Measurements from ENCODE around the gene PDE11A.

PDE11A gene

DNA sequence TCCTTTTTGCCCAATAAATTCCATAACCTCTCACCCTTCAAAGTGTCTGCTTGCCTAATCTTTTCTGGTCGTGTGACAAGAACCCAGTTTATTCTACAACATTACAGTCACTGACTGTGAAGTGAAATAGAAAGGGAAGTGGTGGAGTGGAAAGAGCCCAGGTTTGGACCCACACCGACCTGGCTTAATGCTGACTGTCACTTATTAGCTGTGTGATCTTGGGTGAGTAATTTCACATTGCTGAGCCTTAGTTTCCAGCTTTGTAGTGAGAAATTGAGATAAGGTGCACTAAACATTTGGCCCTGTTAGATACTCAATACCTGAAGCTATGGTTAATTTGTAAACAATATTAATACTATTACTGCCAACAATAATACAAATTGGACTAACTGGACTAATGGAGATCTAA is 388.9 kb downstream of the PDE11A start:
- DNase-seq, result no peak

DNA sequence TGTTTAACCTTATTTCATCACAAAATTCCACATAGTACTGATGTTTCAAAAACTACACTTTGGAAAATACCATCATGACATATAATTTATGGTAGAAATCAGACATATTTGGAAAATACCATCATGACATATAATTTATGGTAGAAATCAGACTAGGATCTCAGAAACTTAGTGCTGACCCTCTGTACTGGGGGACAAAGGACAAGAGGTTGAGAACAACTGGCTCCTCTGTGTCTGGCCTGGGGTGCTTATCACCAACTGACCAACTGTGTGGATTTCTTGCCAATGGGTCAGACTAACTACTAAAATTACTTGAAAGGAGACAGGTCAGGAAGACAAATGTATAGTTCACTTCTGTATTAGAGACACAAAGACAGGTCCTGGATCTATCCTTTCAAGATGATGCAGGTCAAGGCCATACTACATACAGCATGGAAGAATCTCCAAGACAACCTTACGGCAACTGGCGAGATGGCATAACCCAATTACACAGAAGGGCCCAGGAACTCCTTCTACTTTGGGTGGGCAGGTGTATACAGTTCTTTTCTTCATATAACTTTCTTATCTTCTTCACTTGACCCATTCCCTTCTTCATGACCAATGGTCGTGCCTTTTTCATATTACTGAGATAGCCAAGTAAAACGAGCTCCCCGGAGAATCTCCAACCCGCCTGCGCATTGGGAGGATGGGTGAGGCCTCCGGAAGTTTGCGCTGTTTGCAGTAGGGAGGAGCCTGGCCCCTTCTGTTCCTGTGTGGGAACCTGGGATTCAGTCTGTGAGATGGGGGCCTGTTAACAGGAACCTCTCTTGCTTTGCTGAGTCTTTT is 389.5 kb downstream of the PDE11A start:
- DNase-seq, result no peak

DNA sequence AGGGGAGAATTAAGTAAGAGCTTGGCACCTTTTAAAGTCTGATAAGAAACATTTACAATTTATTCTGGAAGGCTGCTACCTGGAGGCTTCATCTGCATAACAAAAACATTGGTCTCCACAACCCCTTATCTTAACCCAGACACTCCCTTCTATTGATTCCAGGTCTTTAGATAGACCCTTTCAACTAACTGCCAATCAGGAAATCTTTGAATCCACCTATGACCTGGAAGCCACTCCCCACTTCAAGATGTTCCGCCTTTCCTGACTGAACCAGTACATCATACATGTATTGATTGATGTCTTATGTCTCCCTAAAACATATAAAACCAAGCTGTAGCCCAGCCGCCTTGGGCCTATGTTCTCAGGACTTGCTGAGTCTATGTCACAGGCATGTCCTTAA is 390.6 kb downstream of the PDE11A start:
- no peak for DNase-seq

DNA sequence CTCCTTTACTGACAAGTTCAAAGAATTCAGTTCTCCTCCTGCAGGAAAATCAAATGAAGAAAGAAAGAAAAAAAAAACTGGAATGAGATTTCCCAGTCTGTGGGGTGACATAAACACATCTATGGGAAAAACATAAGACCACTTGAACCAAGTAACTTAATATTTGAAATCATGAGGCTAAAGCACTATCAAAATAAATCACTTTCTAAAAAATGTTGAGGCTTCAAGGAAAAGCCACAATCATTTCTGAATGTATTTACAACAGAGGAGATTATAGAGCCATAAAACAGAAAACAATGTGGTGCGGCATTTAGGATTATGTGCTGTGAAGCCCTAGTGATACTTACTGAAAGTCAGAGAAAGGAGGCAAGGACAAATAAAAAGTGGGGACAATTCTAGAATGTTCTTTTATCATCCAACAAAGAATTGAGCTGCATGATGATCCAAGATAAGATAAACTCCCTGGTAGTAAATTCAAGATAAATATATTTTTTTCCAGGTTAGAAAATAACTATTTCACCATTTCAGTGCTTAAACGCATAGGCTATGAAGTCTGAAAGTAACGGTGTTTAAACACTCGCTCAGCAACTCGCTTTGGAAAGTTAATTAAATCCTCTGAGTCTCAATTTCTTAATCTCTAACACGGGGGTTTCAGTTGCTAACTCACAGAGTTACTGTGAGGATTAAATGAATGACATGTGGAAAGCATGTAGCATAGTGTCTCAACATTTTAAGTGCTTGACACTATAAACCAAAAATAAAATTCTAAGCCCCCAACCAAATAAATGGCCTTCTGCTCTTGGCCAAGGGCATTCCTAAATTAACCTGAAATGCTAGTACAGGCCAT is 391.5 kb downstream of the PDE11A start:
- DNase-seq, result no peak

DNA sequence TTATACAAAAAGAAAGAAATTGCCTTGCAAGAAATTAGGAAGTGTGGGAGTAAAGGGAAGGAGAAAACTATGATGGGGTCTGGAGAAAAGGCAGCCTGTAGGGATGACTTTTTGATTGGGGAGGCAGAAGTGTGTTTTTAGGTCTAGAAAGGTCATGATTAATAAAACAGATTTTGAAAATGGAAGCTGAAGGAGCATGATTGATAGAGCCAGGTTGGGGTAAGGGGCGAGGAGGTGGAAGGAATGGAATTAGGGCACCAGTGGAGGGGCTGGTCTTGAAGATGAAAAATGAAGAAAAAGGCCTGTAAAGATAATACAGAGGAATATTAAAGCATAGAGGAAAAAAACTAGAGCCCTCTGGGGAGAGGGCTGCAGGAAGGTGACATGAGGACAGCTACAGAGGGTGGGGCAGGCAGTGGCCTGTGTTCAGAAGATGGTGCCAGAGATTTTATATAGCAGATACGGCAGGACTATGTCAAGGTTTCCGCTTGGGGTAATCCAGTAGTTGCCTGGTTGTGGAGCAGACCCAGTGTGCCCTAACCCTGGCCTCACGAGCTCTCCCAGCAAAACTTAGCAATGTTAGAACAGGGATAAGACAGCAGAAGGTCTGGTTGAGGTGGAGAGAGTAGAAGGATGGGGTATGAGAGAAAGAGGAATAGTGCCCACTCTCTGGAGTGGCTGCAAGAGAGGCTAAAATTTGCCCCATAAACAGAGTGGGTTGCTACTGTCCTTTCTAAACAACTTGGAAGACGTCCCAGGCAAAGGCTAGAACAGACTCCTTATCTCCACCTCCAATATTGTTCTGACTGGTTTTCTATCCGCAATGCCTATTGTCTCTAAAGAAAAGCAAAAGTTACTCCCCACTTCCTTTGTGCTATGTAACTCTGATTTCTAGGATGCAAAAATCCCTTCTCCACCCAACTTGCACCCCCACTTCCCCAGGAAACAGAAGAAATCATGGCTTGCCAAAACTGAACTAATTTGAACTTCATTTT is 392.7 kb downstream of the PDE11A start:
- no peak for DNase-seq

DNA sequence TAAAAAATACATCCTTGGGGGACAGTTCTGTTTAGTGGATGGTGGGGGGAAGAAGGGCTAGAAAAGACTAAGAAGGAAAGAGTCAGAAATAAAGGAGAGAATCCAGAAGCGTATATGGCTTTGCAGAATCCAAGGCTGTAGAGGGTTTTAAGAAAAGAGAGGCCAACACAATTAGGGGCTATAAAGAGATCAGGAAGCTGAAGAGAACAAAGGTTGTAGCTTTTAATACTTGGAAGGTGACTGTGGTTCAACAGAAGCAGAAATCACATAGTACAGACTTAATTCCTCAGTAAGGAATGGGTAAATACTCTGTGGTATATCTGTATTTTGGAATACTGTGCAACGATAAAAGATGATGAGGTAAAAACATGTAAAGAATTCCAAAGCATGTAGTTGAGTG is 393.6 kb downstream of the PDE11A start:
- DNase-seq, result no peak

DNA sequence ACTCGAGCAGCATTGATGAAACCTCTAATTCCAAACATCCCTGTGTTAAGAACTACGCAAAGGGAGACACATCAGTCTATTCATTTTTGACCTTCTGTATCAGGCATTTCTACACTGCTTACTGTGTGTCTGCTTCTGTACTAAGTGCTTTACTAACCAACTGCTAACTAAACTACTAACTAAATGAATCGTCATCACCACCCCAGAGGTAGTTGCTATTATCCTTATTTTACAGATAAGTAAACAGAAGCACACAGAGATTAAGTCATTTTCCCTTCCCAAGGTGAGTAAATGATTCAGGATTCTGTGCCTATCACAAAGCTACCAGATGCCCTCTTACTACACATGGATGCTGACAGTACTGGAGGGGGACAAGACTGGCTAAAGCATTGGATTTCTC is 395.9 kb downstream of the PDE11A start:
- no peak for DNase-seq

DNA sequence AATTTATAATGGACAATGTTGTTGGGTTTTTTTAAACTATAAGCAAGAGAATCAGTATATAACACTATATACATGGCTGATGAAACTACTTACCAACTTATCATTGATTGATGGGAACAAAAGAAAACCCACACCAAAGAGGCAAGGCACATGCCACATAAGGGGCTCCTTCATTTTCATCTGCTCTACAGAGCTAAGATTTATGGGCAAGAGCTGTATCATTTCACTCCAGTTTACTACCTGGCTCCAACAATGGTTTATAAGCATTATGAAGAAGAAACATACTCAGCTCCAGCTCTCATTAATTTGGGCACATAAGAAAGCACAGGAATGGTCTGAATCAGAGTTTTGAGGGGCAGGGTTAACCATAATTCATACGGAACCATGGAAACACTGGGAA is 396.8 kb downstream of the PDE11A start:
- no peak for DNase-seq

DNA sequence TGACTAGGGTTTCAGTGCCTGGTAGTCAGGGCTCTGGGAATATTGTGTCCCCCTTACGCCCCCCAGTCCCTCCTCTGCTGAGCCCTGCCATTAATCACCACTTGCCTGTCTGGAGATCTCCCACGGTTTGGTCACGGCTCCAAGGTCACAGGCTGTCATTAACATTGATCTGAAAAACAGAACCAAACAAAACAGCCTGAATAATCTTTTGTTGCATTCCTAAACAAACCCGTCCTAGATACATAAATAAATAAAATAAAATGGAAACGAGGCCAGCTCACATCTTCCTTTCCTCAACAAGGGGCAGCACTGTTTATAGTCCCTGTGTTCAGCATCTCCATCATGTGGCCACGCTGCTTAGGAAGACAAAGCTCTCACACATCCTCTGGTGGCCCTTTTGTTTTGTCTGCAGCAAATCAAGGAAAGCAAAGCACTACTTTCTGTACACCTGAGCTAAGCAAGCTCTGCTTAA is 397.2 kb downstream of the PDE11A start:
- DNase-seq, result no peak

DNA sequence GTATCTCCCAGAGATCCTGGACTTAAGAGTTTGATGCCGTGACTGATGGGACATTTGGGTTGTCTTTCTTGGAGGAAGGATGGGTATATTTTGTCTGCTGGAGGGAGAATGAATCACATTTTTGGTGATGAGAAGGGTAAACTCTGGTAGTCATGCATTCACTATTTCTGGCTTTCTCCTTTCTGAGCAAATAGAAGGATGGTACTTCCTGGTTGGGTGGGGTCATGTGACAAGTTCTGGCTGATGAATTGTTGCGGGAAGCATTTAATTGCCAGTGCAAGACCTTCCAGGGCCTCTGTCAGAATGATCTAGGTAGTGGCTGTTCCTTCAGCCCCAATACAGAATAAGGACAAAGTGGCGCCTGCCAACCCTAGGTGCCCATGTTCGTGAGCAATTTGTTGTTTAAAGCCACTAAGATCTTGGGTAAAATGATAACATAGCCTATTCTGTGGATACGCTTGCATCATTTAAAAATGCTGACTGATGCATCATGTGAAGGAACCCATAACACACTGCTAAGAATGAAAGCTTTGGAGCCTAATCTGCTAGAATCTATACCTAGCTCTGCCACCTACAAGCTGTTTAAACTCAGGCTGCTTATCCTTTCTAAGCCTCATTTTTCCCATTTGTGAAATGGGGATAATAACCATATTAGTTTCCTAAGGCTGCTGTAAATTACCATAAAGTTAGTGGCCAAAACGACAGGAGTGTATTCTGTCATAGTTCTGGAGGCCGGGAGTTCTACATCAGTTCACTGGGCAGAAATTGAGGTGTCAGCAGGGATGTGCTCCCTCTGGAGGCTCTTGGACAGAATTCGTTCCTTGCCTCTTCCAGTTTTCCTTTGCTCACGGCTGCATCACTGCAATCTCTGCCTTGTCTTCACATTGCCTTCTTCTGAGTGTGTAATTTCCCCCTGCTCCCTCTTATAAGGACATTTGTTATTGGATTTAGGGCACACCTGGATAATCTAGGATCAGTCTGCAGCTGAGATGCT is 398.7 kb downstream of the PDE11A start:
- no peak for DNase-seq

DNA sequence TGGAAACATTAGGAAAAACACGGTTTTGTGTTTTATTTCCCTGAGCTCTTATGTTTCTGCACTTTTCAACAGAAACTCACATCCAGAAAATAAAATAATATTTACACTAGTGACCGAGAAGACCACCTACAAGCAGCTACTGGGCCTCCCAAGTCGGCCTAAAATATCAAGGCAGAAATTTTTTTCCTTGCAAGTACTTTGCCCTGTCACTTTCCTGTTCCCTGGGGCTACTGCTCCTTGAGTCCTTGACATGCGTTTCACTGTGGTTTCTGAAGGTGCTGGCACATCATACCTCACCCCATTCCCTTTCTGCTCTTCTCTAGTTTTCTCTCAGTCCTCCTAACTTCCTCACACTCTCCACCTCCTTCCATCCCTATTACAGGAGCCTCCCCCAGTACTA is 400.9 kb downstream of the PDE11A start:
- no peak for DNase-seq

DNA sequence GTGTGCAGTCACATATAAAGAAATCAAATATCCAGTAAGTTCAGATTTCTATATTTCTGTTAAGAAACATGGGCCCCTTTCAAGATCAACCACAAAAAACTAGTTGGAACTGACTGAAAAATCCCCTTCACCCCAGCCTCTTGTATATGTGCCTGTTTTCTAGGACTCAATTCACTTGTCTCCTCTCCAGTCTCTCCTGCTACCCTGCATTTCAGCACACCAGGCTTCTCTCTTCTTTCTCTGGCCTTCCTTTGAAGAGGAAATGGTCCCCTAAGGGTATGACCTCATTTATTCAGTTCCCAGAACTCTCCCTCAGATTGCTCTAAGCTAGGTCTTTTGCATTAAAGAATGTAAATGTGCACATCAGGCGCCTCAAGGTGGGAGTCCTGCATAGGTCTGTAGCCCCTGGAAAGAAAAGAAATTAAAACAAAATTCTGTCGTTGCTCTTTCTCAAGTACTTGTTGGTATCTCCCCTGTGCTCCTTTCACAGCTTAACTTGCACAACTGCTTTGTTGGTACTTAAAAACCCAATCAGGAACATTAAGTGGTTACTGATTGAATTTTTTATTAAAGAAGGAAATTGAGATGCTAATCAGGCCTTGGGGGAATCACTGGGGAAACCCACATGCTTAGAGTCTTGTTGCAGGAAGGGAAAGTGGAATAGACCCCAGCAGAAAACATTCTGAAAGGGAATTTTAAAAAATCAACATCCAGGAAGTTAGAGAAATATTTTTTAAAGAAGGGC is 401.6 kb downstream of the PDE11A start:
- no peak for DNase-seq

DNA sequence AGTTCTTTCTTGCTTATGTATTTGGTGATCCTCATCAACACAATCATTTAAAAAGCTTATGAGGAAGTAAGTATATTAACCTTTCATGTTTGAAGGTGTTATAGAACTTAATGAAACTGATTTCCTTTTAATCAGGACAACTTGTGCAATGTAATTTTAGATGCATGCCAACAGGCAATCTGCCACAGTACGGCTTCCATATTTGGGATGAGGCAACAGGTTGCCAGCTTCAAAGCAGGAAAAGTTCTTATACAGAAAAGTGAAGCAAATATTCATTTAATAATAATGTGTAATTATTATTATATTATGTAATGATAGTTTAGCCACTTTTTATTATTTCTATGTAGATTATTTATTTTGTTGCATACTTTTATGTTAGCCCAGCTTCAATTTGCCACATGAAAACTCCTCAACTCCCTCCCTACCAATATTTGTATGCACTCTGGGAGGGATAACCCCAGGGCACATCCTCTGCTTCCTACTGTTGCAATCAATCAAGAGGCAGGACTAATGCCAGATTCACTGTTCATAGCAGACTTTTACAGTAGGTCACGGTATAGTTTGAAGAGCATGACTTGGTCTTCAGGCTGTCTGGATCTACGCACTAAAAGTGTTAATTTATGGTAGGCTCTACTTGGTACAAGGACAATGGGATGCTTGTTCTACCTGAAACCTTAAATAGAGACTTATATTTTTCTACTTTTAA is 402.8 kb downstream of the PDE11A start:
- DNase-seq, result no peak

DNA sequence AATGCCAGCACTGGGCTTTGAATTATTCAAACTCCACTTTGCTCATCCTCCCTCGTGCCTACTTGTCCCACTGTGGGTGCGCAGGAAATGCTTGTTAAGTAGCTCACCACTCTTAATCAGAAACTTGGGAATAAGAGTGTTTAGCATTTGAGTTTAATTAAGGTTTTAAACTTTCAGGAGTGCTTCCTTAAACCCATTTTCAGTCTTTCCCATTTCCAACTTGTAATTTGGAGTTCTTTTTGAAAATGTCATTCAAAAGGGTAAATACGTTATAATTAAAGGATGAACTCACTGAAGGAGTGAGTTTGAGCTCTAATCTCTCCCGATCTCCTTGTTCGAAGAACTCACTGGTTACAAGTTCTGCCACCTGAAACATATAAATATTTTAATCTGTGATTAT is 403.4 kb downstream of the PDE11A start:
- DNase-seq, result no peak

DNA sequence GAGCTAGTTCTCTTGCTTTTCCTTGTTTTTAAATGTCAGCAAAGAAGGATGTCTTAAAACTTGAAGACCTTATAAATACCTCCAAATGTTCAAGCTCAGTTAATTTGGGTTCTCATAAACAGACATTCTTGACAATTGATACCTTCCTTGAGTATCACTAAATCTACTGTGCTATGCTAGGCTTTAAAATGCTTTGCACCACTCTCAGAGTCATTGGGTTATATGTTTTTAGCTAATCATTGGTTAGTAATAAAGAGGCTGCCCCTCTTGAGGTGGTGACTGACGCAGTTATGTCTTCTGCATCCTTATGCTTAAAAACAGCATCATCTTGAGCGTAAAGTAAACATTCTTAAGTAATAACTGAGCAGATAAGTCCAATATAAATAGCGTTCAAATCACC is 404.0 kb downstream of the PDE11A start:
- no peak for DNase-seq

DNA sequence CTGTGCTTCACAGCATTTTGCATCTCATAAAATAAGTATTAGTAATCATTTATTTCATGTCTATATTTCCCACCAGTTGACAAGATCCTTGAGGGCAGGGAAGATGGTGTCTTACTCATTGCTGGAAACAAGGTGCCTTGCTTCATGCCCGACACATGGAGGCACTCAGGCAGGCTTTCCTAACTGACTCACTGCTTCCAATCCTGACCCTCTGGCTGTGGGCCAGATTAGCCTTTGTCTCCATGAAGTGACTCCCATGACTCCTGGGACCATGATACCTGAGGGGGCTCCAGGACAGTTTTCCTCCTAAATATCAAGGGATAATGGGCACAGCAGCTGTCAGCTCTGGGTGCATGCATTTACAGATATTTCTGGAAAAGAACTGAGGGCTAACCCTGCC is 405.0 kb downstream of the PDE11A start:
- DNase-seq, result no peak

DNA sequence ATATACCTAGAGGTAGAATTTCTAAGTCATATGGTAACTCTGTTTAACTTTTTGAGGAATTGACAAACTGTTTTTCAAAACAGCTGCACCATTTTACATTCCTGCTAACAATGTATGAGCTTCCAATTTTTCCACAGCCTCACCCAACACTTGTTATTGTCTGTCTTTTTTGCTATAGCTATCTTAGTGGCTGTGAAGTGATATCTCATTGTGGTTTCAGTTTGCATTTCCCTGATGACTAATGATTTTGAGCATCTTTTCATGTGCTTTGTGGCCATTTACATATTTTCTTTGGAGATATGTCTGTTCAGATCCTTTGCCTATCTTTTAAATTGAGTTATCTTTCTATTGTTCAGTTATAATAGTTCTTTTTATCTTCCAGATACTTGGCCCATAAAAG is 406.2 kb downstream of the PDE11A start:
- DNase-seq, result no peak

DNA sequence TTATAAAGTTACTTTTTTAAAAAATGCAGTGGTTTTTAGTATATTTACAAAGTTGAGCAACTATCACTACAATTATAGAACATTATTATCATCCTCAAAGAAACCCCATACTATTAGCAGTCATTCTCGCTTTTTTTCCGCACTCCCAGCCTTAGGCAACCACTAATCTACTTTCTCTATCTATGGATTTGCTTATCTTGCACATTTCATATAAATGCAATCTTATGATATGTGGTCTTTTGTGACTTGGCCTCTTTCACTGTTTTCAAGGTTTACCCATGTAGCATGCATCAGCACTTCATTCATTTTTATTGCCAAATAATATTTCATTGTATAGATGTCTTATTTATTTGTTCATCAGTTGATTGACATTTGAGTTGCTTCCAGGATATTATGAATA is 406.6 kb downstream of the PDE11A start:
- no peak for DNase-seq

DNA sequence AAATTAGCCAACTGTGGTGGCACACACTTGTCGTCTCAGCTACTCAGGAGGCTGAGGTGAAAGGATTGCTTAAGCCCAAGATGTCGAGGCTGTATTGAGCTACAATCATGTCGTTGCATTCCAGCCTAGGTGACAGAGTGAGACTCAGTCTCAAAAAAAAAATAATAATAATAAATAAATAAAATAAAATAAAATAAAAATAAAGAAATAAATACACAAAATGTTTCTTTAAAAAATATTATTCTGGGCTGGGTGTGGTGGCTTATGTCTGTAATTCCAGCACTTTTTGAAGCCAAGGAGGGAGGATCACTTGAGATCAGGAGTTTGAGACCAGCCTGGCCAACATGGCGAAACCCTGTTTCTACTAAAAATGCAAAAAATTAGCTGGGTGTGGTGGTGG is 407.2 kb downstream of the PDE11A start:
- no peak for DNase-seq

DNA sequence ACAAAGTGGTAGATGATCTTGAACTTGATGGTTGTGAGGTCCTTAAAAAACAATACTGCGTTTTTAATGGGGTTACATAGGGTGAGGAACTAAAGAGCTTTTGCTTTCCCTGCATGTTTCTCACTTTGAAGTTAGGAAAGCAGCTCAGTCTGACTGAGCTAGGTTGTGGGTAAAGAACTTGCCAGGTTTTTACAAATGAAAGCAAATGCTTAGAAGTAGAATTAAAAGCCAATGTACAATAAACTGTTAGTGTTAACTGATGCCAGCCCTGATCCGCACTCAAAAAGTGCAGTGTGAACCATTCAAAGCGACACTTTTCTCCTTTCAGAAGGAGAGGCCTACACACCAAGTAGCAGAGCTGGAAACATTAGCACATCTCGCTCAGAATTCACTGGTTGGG is 409.7 kb downstream of the PDE11A start:
- DNase-seq, result no peak

Data from stimulated activated naive CD4-positive, alpha-beta T cell treated with Interleukin-2 at 50 U/mL for 16 hours (primary cell).